Uterus (tissue), 4 donors: ENCODE results near the gene EIF2B4. TPM values are rescaled to one million over a fixed set of nuclear protein-coding genes. Genes with fewer than 3 reads are reported as not detected.

Experiments
- DNase-seq, 2 donors: peaks; one replicate each; pipeline ENCODE4 v3.0.0-alpha.2; 2019 to 2020
- H3K27ac ChIP-seq, 2 donors: fragments of 200-600 bp; sonication (generic); 1 replicate in 1 of 2; 2 replicates in 1 of 2; pipeline ENCODE4 v1.5.1; 2016 to 2018
- H3K27me3 ChIP-seq, 2 donors: fragments of 200-600 bp; sonication (generic); one replicate each; pipeline ENCODE4 v1.5.1; 2018 to 2019; ENCODE audit warnings: control low read depth in 1 of 2
- H3K36me3 ChIP-seq, 2 donors: fragments of 200-600 bp; sonication (generic); one replicate each; pipeline ENCODE4 v1.5.1; 2019; ENCODE audit warnings: control low read depth in 1 of 2
- H3K4me1 ChIP-seq, 2 donors: fragments of 200-600 bp; sonication (generic); one replicate each; pipeline ENCODE4 v1.5.1; 2018 to 2019; ENCODE audit warnings: control low read depth in 1 of 2
- H3K4me3 ChIP-seq, 2 donors: fragments of 200-600 bp; sonication (generic); 1 replicate in 1 of 2; 2 replicates in 1 of 2; pipeline ENCODE4 v1.5.1; 2018 to 2019; ENCODE audit warnings: mild to moderate bottlenecking in 1 of 2
- H3K9me3 ChIP-seq, 2 donors: fragments of 200-600 bp; sonication (generic); one replicate each; pipeline ENCODE4 v1.5.1; 2019; ENCODE audit warnings: control low read depth in 1 of 2
- CTCF ChIP-seq, 4 experiments: fragments of 200-600 bp in 2 of 4; fragments of 450-650 bp in 2 of 4; sonication (generic) in 2 of 4; IDR thresholded peaks; one replicate each; pipeline ENCODE4 v1.5.1; 2016 to 2019; ENCODE audit warnings: antibody characterized with exemption in 4 of 4, mild to moderate bottlenecking in 2 of 4, moderate library complexity in 1 of 4
- POLR2A ChIP-seq, 2 donors: fragments of 450-650 bp; IDR thresholded peaks; one replicate each; pipeline ENCODE4 v1.6.1; 2016; ENCODE audit warnings: antibody characterized with exemption in 2 of 2, mild to moderate bottlenecking in 1 of 2, moderate library complexity in 1 of 2
- intact Hi-C: fragments of 100-400 bp; cut with DNase I; formaldehyde crosslinking; loops from one replicate; pipeline ENCODE4 v1.15.1; 2023; ENCODE audit warnings: low total_unique reads
- total RNA-seq, 4 donors: library from RNA; depleted of rRNA in 3 of 4; stranded (reverse); fragments of >200 nt in 3 of 4; gene quantifications; one replicate each; pipeline versions ENCODE4 v1.1.0 to v1.2.4, GENCODE V29; 2014 to 2023
- donor health status: DM: yes; HTN: yes; CAD: no.

The EIF2B4 gene
- total RNA-seq, 4 donors from 2014 or later: 7.9 to 51.7 (median 13.8) TPM

GRCh38 chr2:27351802-27352598 lies 18.1 kb downstream of the EIF2B4 start:
- H3K4me1 ChIP-seq: peaks cover 5 to 7% of the 10 kb centered on the region in 2 donors
- H3K9me3 ChIP-seq: no peaks in the 10 kb centered on the region
- TF ChIP-seq POLR2A (IDR thresholded peaks at IDR 0.05) (no peak), CTCF (IDR thresholded peaks at IDR 0.05) (no peak)
- H3K36me3 ChIP-seq: no peaks in the 10 kb centered on the region
- no peak overlapping the region for H3K27ac ChIP-seq
- H3K27me3 ChIP-seq: no peaks in the 10 kb centered on the region
- DNase-seq: no peak
- no peak overlapping the region for H3K4me3 ChIP-seq
- intact Hi-C loops: no loop called here

- Histone ChIP-seq H3K4me1 (peaks cover 0 to 2% of the 10 kb centered on the region in 2 donors), H3K27ac (no peak overlapping the region), H3K36me3 (no peaks in the 10 kb centered on the region), H3K9me3 (no peaks in the 10 kb centered on the region), H3K27me3 (no peaks in the 10 kb centered on the region), H3K4me3 (no peak overlapping the region)
- no peak for DNase-seq
- intact Hi-C loops: no loop called here
- TF ChIP-seq POLR2A (IDR thresholded peaks at IDR 0.05) (no peak), CTCF (IDR thresholded peaks at IDR 0.05) (no peak)
These were observed 19.9 kb downstream of the EIF2B4 start for GRCh38 chr2:27350106-27350693.

DNA sequence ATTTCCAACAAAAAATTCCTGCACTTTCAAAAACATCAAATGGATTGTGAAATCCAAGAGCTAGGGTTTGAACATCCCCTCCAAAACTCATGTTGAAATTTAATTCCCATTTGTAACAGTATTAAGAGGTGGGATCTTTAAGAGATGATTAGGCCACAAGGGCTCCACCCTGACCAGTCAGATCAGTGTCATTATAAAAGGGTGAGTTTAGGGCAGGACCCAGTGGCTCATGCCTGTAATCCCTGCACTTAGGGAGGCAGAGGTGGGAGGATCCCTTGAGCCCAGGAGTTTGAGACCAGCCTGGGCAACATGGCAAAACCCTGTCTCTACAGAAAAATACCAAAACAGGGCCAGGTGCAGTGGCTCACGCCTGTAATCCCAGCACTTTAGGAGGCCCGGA lies 22.5 kb downstream of the EIF2B4 start:
- intact Hi-C loops: no loop called here
- TF ChIP-seq CTCF (IDR thresholded peaks at IDR 0.05) (no peak), POLR2A (IDR thresholded peaks at IDR 0.05) (no peak)
- Histone ChIP-seq H3K27ac (no peak overlapping the region), H3K36me3 (no peaks in the 10 kb centered on the region), H3K4me3 (no peak overlapping the region), H3K9me3 (no peaks in the 10 kb centered on the region), H3K4me1 (no peaks in the 10 kb centered on the region), H3K27me3 (no peaks in the 10 kb centered on the region)
- DNase-seq: no peak

DNA sequence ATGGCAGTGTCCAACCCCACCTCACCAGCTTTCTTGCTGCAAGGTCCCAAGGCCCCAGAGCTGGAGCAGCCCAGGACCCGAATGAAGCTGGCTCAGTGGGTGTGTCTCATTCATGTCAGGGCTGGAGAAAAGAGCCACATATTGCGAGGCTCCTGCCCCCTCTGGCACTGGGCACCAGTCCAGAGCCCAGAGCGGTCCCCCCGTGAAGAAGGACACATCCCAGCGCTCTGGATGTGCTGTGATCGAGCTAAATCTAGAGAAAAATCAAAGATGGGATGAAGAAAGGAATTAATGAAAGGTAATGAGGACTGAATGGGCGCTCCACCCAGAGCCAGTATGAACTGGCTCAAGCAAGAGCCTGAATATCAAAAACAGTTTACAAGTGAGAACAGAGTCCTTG lies 34.0 kb downstream of the EIF2B4 start:
- Histone ChIP-seq H3K9me3 (no peaks in the 10 kb centered on the region), H3K27ac (no peak overlapping the region), H3K27me3 (no peaks in the 10 kb centered on the region), H3K4me1 (no peaks in the 10 kb centered on the region), H3K4me3 (no peak overlapping the region), H3K36me3 (no peaks in the 10 kb centered on the region)
- intact Hi-C loops: no loop called here
- TF ChIP-seq CTCF (IDR thresholded peaks at IDR 0.05) (no peak), POLR2A (IDR thresholded peaks at IDR 0.05) (no peak)
- DNase-seq: no peak

DNA sequence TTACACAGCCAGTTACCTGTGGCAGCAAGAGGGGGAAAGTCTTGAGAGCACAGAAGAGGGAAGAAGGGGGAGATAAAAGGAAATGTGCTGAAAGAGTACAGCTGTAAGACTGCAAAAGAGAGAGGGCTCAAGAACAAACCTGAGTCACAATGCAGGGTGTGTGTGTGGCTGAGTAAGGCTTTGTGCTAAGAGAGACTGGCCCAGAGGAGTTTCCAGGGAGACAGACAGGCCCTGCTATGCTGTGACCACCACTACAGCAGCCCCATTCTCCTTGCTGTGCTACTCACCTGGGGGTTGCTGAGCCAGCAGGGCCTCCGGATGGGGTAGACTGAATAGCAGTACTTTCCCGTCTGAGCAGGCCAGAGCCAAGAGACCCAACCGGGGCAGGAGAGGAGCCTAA lies 34.8 kb downstream of the EIF2B4 start:
- intact Hi-C loops: no loop called here
- no peaks in the 10 kb centered on the region for H3K36me3 ChIP-seq
- H3K4me3 ChIP-seq: no peak overlapping the region
- H3K9me3 ChIP-seq: no peaks in the 10 kb centered on the region
- TF ChIP-seq POLR2A (IDR thresholded peaks at IDR 0.05) (no peak), CTCF (IDR thresholded peaks at IDR 0.05) (no peak)
- H3K27ac ChIP-seq: no peak overlapping the region
- H3K27me3 ChIP-seq: no peaks in the 10 kb centered on the region
- H3K4me1 ChIP-seq: no peaks in the 10 kb centered on the region
- DNase-seq: no peak
